Astrocyte of the cerebellum (primary cell): ENCODE results near the gene SREBF1.

ENCODE experiments used
- DNase-seq: peaks from one replicate; pipeline ENCODE4 v3.0.0-alpha.2; 2011; ENCODE audit warnings: low read depth
- H3K4me3 ChIP-seq: 2 replicates; pipeline ENCODE4 v1.5.1; 2011; ENCODE audit warnings: mild to moderate bottlenecking, low read depth, low read length, moderate library complexity
- CTCF ChIP-seq: IDR thresholded peaks from 2 replicates; pipeline ENCODE4 v1.5.1; 2012; ENCODE audit warnings: low read length, low read depth, moderate library complexity, mild to moderate bottlenecking; ENCODE audit errors: missing control alignments
- in situ Hi-C: cut with HindIII; loops from 2 replicates; pipeline ENCODE4 v1.10.0; 2017; ENCODE audit warnings: low sequenced_read_pairs

Gene SREBF1

DNA sequence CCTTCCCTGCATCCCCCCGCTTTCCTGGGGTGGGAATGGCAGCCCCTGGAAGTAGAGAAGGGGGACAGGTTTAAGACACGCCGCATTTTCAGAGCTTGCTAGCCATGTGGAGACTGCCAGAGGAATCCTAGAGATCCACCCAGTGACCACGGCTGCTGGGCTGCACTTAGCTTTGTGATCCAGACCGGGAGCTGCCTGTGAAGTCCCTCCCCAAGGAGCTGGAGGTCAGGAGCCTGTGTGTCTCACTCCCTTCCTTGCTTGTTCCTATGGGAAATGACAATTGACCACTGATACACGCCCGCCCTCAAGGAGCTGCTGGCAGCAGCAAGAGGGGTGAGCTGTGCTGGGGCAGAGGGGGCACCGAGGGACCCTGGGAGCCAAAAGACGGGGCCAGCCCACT lies 73.7 kb downstream of the SREBF1 start:
- in situ Hi-C loops = no loop called here
- DNase-seq = no peak
- no peak overlapping the region for H3K4me3 ChIP-seq
- TF ChIP-seq CTCF = no peak

DNA sequence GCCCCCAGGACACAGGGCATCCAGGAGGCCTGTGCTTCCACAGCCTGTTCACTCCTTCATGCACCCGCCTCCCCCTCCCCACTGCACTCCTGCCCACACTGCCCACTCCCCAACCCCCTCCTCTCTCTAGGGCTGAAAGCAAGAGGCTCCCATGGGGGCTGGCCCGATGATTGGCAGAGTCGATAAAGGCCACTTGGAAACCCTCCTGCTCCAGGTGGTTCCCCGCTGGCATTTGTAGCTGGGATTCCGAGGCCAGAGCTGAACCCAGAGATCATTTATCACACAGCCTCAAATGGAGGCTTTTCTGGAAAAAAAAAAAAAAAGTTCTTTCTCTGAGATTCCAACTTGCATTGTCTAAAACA lies 74.1 kb downstream of the SREBF1 start:
- DNase-seq = no peak
- in situ Hi-C loops = no loop called here
- TF ChIP-seq CTCF = no peak
- H3K4me3 ChIP-seq = no peak overlapping the region
